Cardiac muscle cell (in vitro differentiated cells and primary cell): ENCODE measurements around the gene SCARB1. TPM values are rescaled to one million over a fixed set of nuclear protein-coding genes. Genes with fewer than 3 reads are reported as not detected.

Experiments
- DNase-seq, 2 donors: peaks; one replicate each; pipeline versions ENCODE4 v3.0.0 to v3.0.0-alpha.2; 2010 to 2017; ENCODE audit warnings: low read depth in 1 of 2, low spot score in 1 of 2
- H3K27ac ChIP-seq: fragments of 200-600 bp; sonication (generic); 2 replicates; pipeline ENCODE4 v1.5.1; 2016
- H3K27me3 ChIP-seq: fragments of 200-600 bp; sonication (generic); 2 replicates; pipeline ENCODE4 v1.6.0; 2016; ENCODE audit warnings: control low read depth
- H3K36me3 ChIP-seq: fragments of 200-600 bp; sonication (generic); 2 replicates; pipeline ENCODE4 v1.5.1; 2016; ENCODE audit warnings: control low read depth
- H3K4me1 ChIP-seq: fragments of 200-600 bp; sonication (generic); 2 replicates; pipeline ENCODE4 v1.8.1; 2017; ENCODE audit warnings: low read depth, mild to moderate bottlenecking, mixed run types
- H3K4me3 ChIP-seq: fragments of 200-600 bp; sonication (generic); 2 replicates; pipeline ENCODE4 v1.5.1; 2016; ENCODE audit warnings: mild to moderate bottlenecking
- H3K9me3 ChIP-seq: fragments of 200-600 bp; sonication (generic); 2 replicates; pipeline ENCODE4 v1.5.1; 2017; ENCODE audit warnings: low read depth, mild to moderate bottlenecking, control low read depth
- CTCF ChIP-seq: IDR thresholded peaks from 2 replicates; pipeline ENCODE4 v1.5.1; 2012; ENCODE audit warnings: low read depth, mild to moderate bottlenecking, low read length
- polyA plus RNA-seq: library from polyadenylated mRNA; unstranded; fragments of >200 nt; fragmentation: Nextera tagmentation; extraction: Ambion mirVana; gene quantifications from 2 replicates; pipeline ENCODE4 v1.2.1, GENCODE V29; 2016
- total RNA-seq: library from RNA; depleted of rRNA; stranded (reverse); fragments of >200 nt; gene quantifications from 2 replicates; pipeline ENCODE4 v1.2.3, GENCODE V29; 2016

SCARB1 gene
- total and polyA plus RNA-seq, 2 experiments from 2014 or later = 37.7 to 42.5 TPM

- H3K4me1 ChIP-seq = peaks cover 2% of the 10 kb centered on the region
Measured at GRCh38 chr12:124756166-124756565, 107.5 kb downstream of the SCARB1 start.

GRCh38 chr12:124755801-124756148 is 107.9 kb downstream of the SCARB1 start:
- no peak for TF ChIP-seq CTCF
- H3K27ac ChIP-seq = no peak overlapping the region
- H3K4me3 ChIP-seq = no peak overlapping the region
- no peaks in the 10 kb centered on the region for H3K36me3 ChIP-seq
- no peaks in the 10 kb centered on the region for H3K27me3 ChIP-seq
- peaks cover 2% of the 10 kb centered on the region for H3K4me1 ChIP-seq
- H3K9me3 ChIP-seq = no peaks in the 10 kb centered on the region
- no peak for DNase-seq

More at GRCh38 chr12:124756166-124756565, 107.5 kb downstream of the SCARB1 start:
- Histone ChIP-seq H3K4me3 (no peak overlapping the region), H3K27ac (no peak overlapping the region), H3K9me3 (no peaks in the 10 kb centered on the region), H3K36me3 (no peaks in the 10 kb centered on the region), H3K27me3 (no peaks in the 10 kb centered on the region)
- no peak for DNase-seq
- TF ChIP-seq CTCF = no peak

GRCh38 chr12:124754949-124755800 is 108.5 kb downstream of the SCARB1 start:
- DNase-seq = peak in 1 of 2 donors; percentile 98
- no peak overlapping the region for H3K4me3 ChIP-seq
- H3K27me3 ChIP-seq = no peaks in the 10 kb centered on the region
- no peak overlapping the region for H3K27ac ChIP-seq
- no peaks in the 10 kb centered on the region for H3K36me3 ChIP-seq
- TF ChIP-seq CTCF = no peak
- no peaks in the 10 kb centered on the region for H3K9me3 ChIP-seq
- peaks cover 2% of the 10 kb centered on the region for H3K4me1 ChIP-seq

- peaks cover 2% of the 10 kb centered on the region for H3K4me1 ChIP-seq
- H3K27ac ChIP-seq = no peak overlapping the region
Measured at GRCh38 chr12:124754491-124754890, 109.2 kb downstream of the SCARB1 start.

GRCh38 chr12:124753993-124754392 is 109.7 kb downstream of the SCARB1 start:
- Histone ChIP-seq H3K4me3 (no peak overlapping the region), H3K36me3 (no peaks in the 10 kb centered on the region), H3K4me1 (peaks cover 2% of the 10 kb centered on the region), H3K9me3 (no peaks in the 10 kb centered on the region), H3K27me3 (no peaks in the 10 kb centered on the region), H3K27ac (no peak overlapping the region)
- no peak for TF ChIP-seq CTCF
- DNase-seq = no peak

More at GRCh38 chr12:124754491-124754890, 109.2 kb downstream of the SCARB1 start:
- no peak for TF ChIP-seq CTCF
- DNase-seq = no peak
- no peaks in the 10 kb centered on the region for H3K27me3 ChIP-seq
- H3K9me3 ChIP-seq = no peaks in the 10 kb centered on the region
- no peak overlapping the region for H3K4me3 ChIP-seq
- no peaks in the 10 kb centered on the region for H3K36me3 ChIP-seq
